Measurements from ENCODE around the gene PITPNC1. TPM values are rescaled to one million over a fixed set of nuclear protein-coding genes. Genes with fewer than 3 reads are reported as not detected.

Gene PITPNC1
- total and polyA plus RNA-seq, 2 of the 13 experiments (the other 11 are each of a cell fraction or from before 2014, with no cell fraction given) = 4.1 to 5.7 TPM

GRCh38 chr17:67366193-67367157 is 10.6 kb upstream of the PITPNC1 start, which contains the start of gene PSMD12 (continued):
- TF ChIP-seq HBP1 (CRISPR knock-in tag; IDR thresholded peaks at IDR 0.05; ENCODE audit: low read depth) (peak; percentile 75; the same call in 1 of the 2 replicates), AKNA (CRISPR knock-in tag; IDR thresholded peaks at IDR 0.05; ENCODE audit: borderline replicate concordance) (no peak), ZKSCAN5 (CRISPR knock-in tag; IDR thresholded peaks at IDR 0.05) (peak; percentile 64; the same call in 1 of the 2 replicates), ZNF263 (CRISPR knock-in tag; IDR thresholded peaks at IDR 0.05) (peak; percentile 54; the same call in 1 of the 2 replicates), AKAP8 (CRISPR knock-in tag; IDR thresholded peaks at IDR 0.05) (peak; percentile 86), PRDM15 (CRISPR knock-in tag; IDR thresholded peaks at IDR 0.05) (no peak), TAF1 (CRISPR knock-in tag; IDR thresholded peaks at IDR 0.05) (peak; percentile 100), CCDC6 (CRISPR knock-in tag; IDR thresholded peaks at IDR 0.05) (peak; percentile 66), ZNF740 (CRISPR knock-in tag; IDR thresholded peaks at IDR 0.05) (peak; percentile 95), ZNF24 (IDR thresholded peaks at IDR 0.05) (no peak), TBX2 (CRISPR knock-in tag; IDR thresholded peaks at IDR 0.05; ENCODE audit: borderline replicate concordance) (peak; percentile 94), ZNF333 (CRISPR knock-in tag; IDR thresholded peaks at IDR 0.05; ENCODE audit: borderline replicate concordance) (peak; percentile 63; the same call in 1 of the 2 replicates), NFE2L2 (IDR thresholded peaks at IDR 0.05; ENCODE audit: low read length) (no peak), ZNF597 (CRISPR knock-in tag; IDR thresholded peaks at IDR 0.05) (peak; percentile 5; the same call in 1 of the 2 replicates)
